GM19438 (cell line): ENCODE measurements around the gene NPB.

ENCODE experiments used
- ATAC-seq: cut with Tn5 transposase; IDR thresholded peaks from one replicate; pipeline ENCODE4 v1.9.1; 2021; ENCODE audit warnings: low read depth; ENCODE audit not compliant: unreplicated experiment

NPB gene

DNA sequence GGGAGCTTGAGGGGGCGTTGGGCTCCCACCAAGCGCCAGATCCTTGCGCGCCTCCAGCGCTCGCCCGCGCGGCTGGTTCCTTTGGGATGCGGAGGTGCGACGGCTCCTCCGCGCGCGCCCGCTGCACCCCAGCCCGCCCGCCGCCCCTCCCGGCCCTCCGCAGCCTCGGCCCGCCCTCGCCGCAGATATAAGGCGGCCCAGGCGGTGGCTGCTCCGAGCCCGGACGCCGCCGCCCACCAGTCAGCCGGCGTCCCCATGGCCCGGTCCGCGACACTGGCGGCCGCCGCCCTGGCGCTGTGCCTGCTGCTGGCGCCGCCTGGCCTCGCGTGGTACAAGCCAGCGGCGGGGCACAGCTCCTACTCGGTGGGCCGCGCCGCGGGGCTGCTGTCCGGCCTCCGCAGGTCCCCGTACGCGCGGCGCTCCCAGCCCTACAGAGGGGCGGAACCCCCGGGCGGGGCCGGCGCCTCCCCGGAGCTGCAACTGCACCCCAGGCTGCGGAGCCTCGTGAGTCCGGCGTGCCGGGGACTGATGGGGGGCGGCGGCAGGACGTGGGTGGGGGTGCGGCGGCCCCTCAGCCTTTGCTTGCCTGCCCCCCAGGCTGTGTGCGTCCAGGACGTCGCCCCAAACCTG is at the start of gene NPB:
Gene NPB (plus strand): TSS at position 216 of the 630 bp plus-strand sequence. CDS start 40 bp downstream, at position 256.
- no peak for ATAC-seq

GRCh38 chr17:81854974-81855774 is 46.9 kb upstream of the NPB start:
- no peak for ATAC-seq

DNA sequence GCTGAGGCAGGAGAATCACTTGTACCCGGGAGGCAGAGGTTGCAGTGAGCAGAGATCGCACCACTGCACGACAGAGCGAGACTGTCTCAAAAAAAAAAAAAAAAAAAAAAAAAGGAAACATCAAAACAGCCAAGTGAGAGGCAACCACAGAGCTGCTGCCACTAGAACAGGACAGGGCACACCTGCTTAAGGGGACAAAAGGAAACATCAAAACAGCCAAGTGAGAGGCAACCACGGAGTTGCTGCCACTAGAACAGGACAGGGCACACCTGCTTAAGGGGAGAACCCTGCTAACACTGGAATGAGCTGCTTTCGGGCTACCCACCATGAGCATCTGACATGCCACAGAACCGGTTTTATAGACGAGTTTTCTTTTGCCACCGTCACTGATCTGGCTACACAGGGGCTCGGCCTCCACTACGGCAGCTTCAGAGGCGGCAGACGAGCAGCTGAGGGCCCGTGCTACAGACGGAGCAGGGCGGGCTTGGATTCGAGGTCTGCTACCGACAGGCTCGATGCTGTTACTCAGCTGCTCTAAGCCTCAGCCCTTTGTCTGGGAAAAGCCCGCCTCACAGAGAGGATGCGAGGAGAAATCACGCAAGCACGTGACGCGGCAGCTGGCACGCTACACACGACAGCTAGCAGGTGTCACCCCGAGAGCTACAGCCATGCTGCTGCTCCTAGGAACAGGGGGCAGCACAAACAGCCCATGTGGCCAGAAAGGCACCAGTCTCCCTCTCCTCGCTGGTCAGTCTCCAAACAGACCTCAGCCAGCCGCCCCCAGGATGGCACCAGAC is 43.7 kb upstream of the NPB start:
- ATAC-seq = no peak

DNA sequence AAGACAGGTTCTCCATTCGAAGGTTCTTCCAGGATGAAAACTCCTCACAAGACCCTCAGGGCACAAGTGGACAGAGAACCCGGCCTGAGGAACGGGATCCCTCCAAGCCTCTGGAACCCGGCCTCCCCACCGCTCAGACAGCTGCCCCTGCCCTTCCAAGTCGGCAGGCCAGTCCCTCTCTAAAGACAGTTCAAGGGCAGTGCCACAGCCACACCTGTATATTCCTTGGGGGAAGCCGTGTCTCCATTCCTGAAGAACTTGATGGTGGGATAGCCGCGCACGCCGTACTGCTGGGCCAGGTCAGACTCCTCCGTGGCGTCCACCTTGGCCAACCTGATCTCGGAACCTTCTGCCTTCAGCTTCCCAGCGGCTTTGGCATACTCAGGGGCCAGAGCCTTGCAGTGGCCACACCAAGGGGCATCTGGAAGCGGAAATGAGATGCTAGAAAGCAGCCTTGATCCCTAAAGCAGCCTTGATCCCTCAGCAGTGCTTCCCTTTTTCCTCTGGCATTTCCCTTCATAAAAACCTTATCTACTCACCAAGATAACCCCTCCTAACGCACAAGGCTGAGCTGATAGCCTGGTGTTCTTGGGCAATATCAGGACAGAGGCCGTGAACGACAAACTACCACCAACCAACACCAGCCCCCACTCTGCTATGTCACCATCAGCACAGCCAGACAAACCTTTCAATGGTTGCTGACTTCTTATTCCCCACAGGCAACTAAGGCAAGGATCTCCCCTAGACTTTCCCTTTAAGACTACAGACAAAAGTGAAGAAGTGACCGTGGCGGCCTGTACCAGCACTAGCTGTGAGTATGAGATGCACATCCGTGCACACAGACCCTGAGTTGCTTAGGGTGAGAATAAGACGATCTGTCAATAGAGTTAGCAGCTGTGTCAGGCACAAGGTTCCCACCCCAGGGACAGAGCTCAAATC is 42.8 kb upstream of the NPB start:
- no peak for ATAC-seq

- no peak for ATAC-seq
Observed at GRCh38 chr17:81859906-81860755, 41.9 kb upstream of the NPB start, which contains the start of gene P4HB. P4HB (minus strand) TSS chr17:81860535; CDS start chr17:81860471, 64 bp downstream.

GRCh38 chr17:81860756-81861568 is 41.1 kb upstream of the NPB start:
- peak; percentile 74 for ATAC-seq

DNA sequence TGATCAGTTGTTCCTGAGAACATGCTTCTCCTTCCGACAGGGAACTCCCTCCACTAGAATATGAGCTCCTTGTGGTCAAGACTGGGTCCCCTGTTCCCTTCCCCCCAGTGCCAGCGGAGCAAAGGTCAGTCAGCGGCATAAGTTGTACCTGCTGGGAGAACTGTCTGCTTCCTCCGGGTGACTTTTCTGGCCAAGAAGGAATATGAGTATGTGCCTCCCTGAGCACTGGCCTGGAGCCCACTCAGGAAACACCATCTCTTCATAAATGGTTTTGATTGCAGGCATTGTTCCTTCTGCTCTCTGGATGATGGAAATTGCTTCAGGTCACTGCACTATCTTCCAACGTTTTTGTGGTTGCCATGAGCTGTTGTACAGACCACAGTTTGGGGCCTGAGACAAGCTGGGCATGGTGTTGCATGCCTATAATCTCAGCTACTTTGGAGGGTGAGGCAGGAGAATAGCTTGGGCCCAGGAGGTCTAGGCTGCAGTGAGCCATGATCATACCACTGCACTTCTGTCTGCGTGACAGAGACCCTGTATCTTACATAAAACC is 38.8 kb upstream of the NPB start:
- no peak for ATAC-seq

GRCh38 chr17:81863833-81864768 is 37.9 kb upstream of the NPB start:
- no peak for ATAC-seq

DNA sequence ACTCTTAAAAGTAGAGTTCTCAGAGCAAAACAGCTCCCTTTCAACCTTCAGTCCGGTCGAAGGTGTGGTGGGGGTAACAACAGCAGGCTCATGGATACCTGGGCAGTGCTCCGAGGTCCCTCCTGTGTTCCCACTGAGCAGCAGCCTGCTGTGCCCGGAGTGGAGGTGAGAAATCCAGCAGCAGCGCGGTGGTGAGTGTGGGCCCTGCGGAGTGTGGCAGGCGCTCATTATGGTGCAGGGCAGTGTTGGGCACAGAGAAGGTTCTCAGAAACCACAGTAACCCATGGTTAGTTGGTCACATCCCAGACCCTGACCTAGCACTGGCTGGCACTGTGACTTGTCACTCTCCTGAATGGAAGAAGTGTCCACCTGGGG is 36.7 kb upstream of the NPB start:
- ATAC-seq = no peak

DNA sequence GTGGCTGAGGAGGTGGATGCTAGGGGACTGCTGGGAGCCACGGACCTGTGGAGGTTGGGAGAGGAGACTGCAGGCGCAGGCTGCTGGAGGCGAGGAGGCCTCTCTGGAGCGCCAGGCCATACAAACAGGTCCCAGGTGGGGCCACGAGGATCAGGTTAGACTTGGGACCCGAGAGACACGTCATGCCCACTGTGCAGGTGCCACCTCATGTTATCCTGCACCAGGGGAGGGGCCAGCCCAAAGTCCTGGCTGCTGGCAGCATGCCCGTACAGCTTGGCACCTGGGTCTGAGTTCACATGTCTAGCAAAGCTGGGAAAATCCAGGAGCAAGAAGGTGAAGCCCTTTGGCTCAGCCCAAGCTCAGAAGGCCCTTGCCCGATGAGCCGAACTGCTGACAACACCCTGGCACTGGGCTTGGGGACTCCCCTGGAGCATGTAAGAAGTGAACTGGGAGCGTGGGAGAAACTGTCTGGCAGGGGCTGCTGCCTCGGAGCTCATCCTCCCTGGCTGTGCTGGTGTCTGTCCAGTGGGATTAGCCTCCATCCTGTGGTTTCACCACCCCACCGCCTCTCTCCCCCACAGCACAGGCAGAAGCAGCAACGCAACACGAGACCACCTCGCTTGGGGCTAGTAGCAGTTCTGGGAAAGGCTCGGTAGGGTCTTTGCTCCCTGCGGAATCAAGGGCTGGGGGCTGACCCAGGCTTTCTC is 36.2 kb upstream of the NPB start:
- ATAC-seq = no peak

- ATAC-seq = no peak
Observed at GRCh38 chr17:81866440-81867169, 35.4 kb upstream of the NPB start.

- ATAC-seq = no peak
Observed at GRCh38 chr17:81867170-81867990, 34.7 kb upstream of the NPB start.

DNA sequence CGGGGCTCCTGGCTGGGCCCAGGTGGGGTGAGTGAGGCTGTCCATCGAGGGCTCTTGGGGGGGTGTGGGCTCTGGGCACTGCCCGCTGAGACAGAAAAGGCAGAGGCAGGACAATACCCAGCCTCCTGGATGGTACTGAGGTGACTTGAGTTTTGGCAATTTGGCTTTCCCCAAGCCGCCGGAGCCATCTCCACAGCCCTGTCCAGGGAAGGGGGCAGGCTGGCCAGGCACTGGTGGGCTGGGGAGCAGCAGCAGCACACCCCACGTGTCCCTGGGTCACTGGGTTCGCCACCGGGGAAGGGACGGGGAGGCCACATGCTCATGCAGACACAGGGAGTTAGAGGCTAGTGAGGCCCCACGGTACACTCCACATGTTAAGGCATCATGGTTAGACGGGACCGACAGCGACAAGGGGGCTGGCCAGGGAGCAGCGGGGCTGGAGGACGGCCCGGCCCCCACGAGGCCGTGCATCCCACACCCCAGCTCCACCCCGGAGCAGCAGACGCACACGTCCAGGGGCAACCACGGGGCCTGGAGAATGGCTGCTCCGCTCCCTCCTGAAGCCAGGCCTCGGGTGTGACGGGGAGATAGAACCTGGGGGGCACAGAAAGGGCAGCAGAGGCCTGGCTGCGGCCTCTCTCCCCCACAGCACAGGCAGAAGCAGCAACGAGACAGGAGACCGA is 33.9 kb upstream of the NPB start:
- no peak for ATAC-seq

DNA sequence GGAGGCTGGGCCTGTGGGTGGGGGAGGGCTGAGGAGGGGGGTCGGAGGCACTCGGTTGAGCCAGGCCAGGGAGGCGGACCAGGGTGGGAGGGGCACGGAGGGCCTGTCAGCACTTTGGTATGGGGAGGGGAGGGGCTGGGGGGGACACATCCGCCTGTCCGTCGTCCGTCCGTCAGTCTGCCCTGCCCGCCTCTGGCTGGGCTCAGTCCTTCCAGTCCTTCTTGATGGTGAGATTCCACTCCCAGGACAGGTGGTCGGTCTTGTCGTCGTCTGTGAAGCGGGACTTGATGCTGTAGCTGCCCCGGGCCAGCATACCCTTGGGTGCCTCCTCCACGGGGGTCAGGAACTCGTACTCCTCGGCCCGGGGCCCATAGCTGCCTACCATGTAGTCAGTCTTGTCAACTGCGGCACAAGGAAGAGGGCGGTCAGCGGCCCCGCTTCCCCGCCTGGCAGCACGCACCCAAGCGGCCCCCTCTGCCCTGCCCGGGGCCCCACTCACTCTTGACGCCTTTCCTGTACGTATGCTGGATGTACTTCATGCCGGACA is 33.3 kb upstream of the NPB start:
- no peak for ATAC-seq
